ENCODE measurements around the gene MPRIP. TPM values are rescaled to one million over a fixed set of nuclear protein-coding genes. Genes with fewer than 3 reads are reported as not detected.

The MPRIP gene
- total RNA-seq, 1 experiment from 2014 or later, result 284 TPM

GRCh38 chr17:17175917-17176316 lies 133.7 kb downstream of the MPRIP start:
- TF ChIP-seq, protein P1, sequence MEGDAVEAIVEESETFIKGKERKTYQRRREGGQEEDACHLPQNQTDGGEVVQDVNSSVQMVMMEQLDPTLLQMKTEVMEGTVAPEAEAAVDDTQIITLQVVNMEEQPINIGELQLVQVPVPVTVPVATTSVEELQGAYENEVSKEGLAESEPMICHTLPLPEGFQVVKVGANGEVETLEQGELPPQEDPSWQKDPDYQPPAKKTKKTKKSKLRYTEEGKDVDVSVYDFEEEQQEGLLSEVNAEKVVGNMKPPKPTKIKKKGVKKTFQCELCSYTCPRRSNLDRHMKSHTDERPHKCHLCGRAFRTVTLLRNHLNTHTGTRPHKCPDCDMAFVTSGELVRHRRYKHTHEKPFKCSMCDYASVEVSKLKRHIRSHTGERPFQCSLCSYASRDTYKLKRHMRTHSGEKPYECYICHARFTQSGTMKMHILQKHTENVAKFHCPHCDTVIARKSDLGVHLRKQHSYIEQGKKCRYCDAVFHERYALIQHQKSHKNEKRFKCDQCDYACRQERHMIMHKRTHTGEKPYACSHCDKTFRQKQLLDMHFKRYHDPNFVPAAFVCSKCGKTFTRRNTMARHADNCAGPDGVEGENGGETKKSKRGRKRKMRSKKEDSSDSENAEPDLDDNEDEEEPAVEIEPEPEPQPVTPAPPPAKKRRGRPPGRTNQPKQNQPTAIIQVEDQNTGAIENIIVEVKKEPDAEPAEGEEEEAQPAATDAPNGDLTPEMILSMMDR (IDR thresholded peaks at IDR 0.05; ENCODE audit: insufficient read depth in 1 of 2, low read depth in 1 of 2, low read length in 1 of 2, severe bottlenecking in 1 of 2, unreplicated experiment in 1 of 2), result no peak
- no peak overlapping the region for H3K4me3 Mint-ChIP-seq (ENCODE audit: unreplicated experiment)
- Histone ChIP-seq H3K36me3 (ENCODE audit: control insufficient read depth, insufficient read depth, low read length) (peaks cover 1% of the 10 kb centered on the region), H3K4me1 (no peaks in the 10 kb centered on the region), H3K9me3 (no peaks in the 10 kb centered on the region), H3K4me3 (ENCODE audit: low read depth, low read length) (no peak overlapping the region), H3K27me3 (replicated peaks; ENCODE audit: control insufficient read depth, insufficient read depth, low read length) (no peaks in the 10 kb centered on the region)
- no peaks in the 10 kb centered on the region for H3K27me3 Mint-ChIP-seq (ENCODE audit: insufficient read depth, unreplicated experiment)
- H3K36me3 Mint-ChIP-seq (ENCODE audit: insufficient read depth, unreplicated experiment), result peaks cover 97% of the 10 kb centered on the region
- intact Hi-C loops (cut with micrococcal nuclease; ENCODE audit: unreplicated experiment), result no loop called here
- BruUV-seq (replicated peaks), result no TSS peak
- CTCF ChIA-PET, result no interaction called here
- POLR2A ChIA-PET, result no interaction called here
- H3K27ac Mint-ChIP-seq (ENCODE audit: unreplicated experiment), result no peak overlapping the region
- no peak for DNase-seq
- no peaks in the 10 kb centered on the region for H3K9me3 Mint-ChIP-seq (ENCODE audit: unreplicated experiment)
- H3K4me1 Mint-ChIP-seq (ENCODE audit: low read depth, unreplicated experiment), result no peaks in the 10 kb centered on the region

DNA sequence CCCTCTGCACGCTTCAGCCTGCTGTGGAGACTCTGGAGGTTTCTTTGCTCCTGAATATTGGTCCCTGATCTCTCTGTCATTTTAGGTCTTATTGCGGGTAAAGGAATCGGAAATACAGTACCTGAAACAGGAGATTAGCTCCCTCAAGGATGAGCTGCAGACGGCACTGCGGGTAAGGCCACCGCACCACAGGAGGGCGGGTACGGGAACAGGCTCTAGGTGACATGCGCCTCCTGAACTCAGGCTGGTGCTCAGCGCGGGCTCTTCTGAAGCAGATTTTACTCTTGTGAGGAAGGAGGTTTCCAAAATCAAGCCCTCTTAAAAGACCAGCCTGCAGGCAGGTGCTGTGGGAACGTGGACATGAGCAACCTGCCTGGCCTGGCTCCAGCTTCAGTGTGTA lies 134.1 kb downstream of the MPRIP start:
- Mint-ChIP-seq H3K9me3 (ENCODE audit: unreplicated experiment) (no peaks in the 10 kb centered on the region), H3K36me3 (ENCODE audit: insufficient read depth, unreplicated experiment) (peaks cover 97% of the 10 kb centered on the region), H3K4me3 (ENCODE audit: unreplicated experiment) (no peak overlapping the region), H3K27me3 (ENCODE audit: insufficient read depth, unreplicated experiment) (no peaks in the 10 kb centered on the region), H3K27ac (ENCODE audit: unreplicated experiment) (no peak overlapping the region), H3K4me1 (ENCODE audit: low read depth, unreplicated experiment) (no peaks in the 10 kb centered on the region)
- no peaks in the 10 kb centered on the region for H3K27me3 ChIP-seq (replicated peaks; ENCODE audit: control insufficient read depth, insufficient read depth, low read length)
- ChIA-PET POLR2A (no interaction called here), CTCF (no interaction called here)
- H3K36me3 ChIP-seq (ENCODE audit: control insufficient read depth, insufficient read depth, low read length), result peaks cover 1% of the 10 kb centered on the region
- H3K9me3 ChIP-seq, result no peaks in the 10 kb centered on the region
- DNase-seq, result no peak
- intact Hi-C loops (cut with micrococcal nuclease; ENCODE audit: unreplicated experiment), result no loop called here
- H3K4me3 ChIP-seq (ENCODE audit: low read depth, low read length), result no peak overlapping the region
- H3K4me1 ChIP-seq, result no peaks in the 10 kb centered on the region
- TF ChIP-seq, protein P1 (IDR thresholded peaks at IDR 0.05; ENCODE audit: insufficient read depth in 1 of 2, low read depth in 1 of 2, low read length in 1 of 2, severe bottlenecking in 1 of 2, unreplicated experiment in 1 of 2), result no peak
- BruUV-seq (replicated peaks), result no TSS peak

DNA sequence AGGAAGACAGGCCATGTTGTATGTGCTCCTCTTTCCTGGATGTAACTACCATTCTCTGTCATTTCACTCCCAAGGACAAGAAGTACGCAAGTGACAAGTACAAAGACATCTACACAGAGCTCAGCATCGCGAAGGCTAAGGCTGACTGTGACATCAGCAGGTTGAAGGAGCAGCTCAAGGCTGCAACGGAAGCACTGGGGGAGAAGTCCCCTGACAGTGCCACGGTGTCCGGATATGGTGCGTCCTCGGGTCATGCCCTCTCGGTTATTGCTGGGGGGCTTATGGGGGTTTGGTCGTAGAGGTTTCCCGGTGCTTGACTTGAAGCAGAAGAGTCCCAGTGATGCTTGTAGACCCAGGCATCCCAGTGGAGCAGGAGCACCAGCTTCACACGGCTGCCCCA lies 134.9 kb downstream of the MPRIP start:
- intact Hi-C loops (cut with micrococcal nuclease; ENCODE audit: unreplicated experiment), result no loop called here
- peaks cover 1% of the 10 kb centered on the region for H3K36me3 ChIP-seq (ENCODE audit: control insufficient read depth, insufficient read depth, low read length)
- TF ChIP-seq, protein P1 (IDR thresholded peaks at IDR 0.05; ENCODE audit: insufficient read depth in 1 of 2, low read depth in 1 of 2, low read length in 1 of 2, severe bottlenecking in 1 of 2, unreplicated experiment in 1 of 2), result no peak
- H3K4me3 ChIP-seq (ENCODE audit: low read depth, low read length), result no peak overlapping the region
- no TSS peak for BruUV-seq (replicated peaks)
- POLR2A ChIA-PET, result no interaction called here
- Mint-ChIP-seq H3K27me3 (ENCODE audit: insufficient read depth, unreplicated experiment) (no peaks in the 10 kb centered on the region), H3K4me1 (ENCODE audit: low read depth, unreplicated experiment) (no peaks in the 10 kb centered on the region), H3K4me3 (ENCODE audit: unreplicated experiment) (no peak overlapping the region), H3K27ac (ENCODE audit: unreplicated experiment) (no peak overlapping the region), H3K9me3 (ENCODE audit: unreplicated experiment) (no peaks in the 10 kb centered on the region), H3K36me3 (ENCODE audit: insufficient read depth, unreplicated experiment) (peaks cover 98% of the 10 kb centered on the region)
- CTCF ChIA-PET, result interaction anchor here (0.6 kb wide), 1 partner anchor 279 kb away, joined by 3 read pairs; no protein-coding TSS in a partner anchor
- no peak for DNase-seq
- no peaks in the 10 kb centered on the region for H3K9me3 ChIP-seq
- H3K27me3 ChIP-seq (replicated peaks; ENCODE audit: control insufficient read depth, insufficient read depth, low read length), result no peaks in the 10 kb centered on the region
- no peaks in the 10 kb centered on the region for H3K4me1 ChIP-seq
